H1 (cell line): ENCODE results near the gene MYOM1. TPM values are rescaled to one million over a fixed set of nuclear protein-coding genes. Genes with fewer than 3 reads are reported as not detected.

Source experiments
- CTCF ChIA-PET: fragments of 300-600 bp; sonication (Branson Sonifier 250); formaldehyde crosslinking; loops from one replicate; lab custom pipeline; 2021; ENCODE audit not compliant: partially characterized antibody; lab: Charles Lee
- POLR2A ChIA-PET: fragments of 300-600 bp; sonication (Branson Sonifier 250); formaldehyde crosslinking; loops from one replicate; lab custom pipeline; 2021; ENCODE audit warnings: inconsistent platforms; ENCODE audit not compliant: partially characterized antibody; lab: Charles Lee
- DNase-seq, 2 experiments: peaks; one replicate each; pipeline versions ENCODE4 v3.0.0 to v3.0.0-alpha.2; 2010 to 2022; ENCODE audit warnings: low spot score in 2 of 2, low read depth in 1 of 2, mixed read lengths in 1 of 2
- FAIRE-seq: peaks from 2 replicates; lab custom pipeline; 2011; peaks lifted over from hg19 to GRCh38; lab: Jason Lieb, UNC
- H2AFZ ChIP-seq: 2 replicates; pipeline ENCODE4 v1.8.1; 2012; ENCODE audit warnings: low read length, inconsistent platforms
- H2AK5ac ChIP-seq: 2 replicates; pipeline ENCODE4 v1.6.1; 2013; ENCODE audit warnings: low read depth, low read length
- H2BK120ac ChIP-seq: replicated peaks from 2 replicates; pipeline ENCODE3; 2013; ENCODE audit warnings: low read depth, low read length, inconsistent platforms
- H2BK12ac ChIP-seq: 2 replicates; pipeline ENCODE4 v1.6.1; 2013; ENCODE audit warnings: low read depth, low read length
- H2BK15ac ChIP-seq: 2 replicates; pipeline ENCODE4 v1.6.1; 2013; ENCODE audit warnings: low read length
- H2BK20ac ChIP-seq: 2 replicates; pipeline ENCODE4 v1.6.1; 2013; ENCODE audit warnings: low read length
- H2BK5ac ChIP-seq: 2 replicates; pipeline ENCODE4 v1.6.1; 2013; ENCODE audit warnings: low read depth, low read length
- H3K14ac ChIP-seq: 2 replicates; pipeline ENCODE4 v1.6.1; 2013; ENCODE audit warnings: inconsistent platforms; ENCODE audit not compliant: insufficient read length
- H3K18ac ChIP-seq: 2 replicates; pipeline ENCODE4 v1.6.1; 2013; ENCODE audit warnings: low read length; ENCODE audit errors: extremely low read depth
- H3K23ac ChIP-seq: 2 replicates; pipeline ENCODE4 v1.6.1; 2013; ENCODE audit warnings: inconsistent platforms; ENCODE audit not compliant: insufficient read length
- H3K23me2 ChIP-seq: 2 replicates; pipeline ENCODE4 v1.6.1; 2013; ENCODE audit warnings: low read depth, low read length
- H3K27ac ChIP-seq: 2 replicates; pipeline ENCODE4 v1.6.1; 2011; ENCODE audit warnings: low read depth, low read length, inconsistent platforms
- H3K27me3 ChIP-seq, 4 experiments: replicated peaks in 1 of 4; 1 replicate in 1 of 4; 2 replicates in 3 of 4; pipeline versions ENCODE4 v1.6.1 to v1.8.1; 2011 to 2013; ENCODE audit warnings: low read length in 3 of 4, mild to moderate bottlenecking in 3 of 4, inconsistent platforms in 2 of 4, mixed read lengths in 2 of 4, moderate library complexity in 1 of 4; ENCODE audit not compliant: control insufficient read depth in 3 of 4, insufficient read depth in 3 of 4; ENCODE audit errors: extremely low read depth in 1 of 4
- H3K36me3 ChIP-seq, 4 experiments: 2 replicates each; pipeline versions ENCODE4 v1.6.1 to v1.8.1; 2011 to 2013; ENCODE audit warnings: mild to moderate bottlenecking in 4 of 4, low read length in 3 of 4, moderate library complexity in 2 of 4, control low read depth in 1 of 4, inconsistent platforms in 1 of 4; ENCODE audit not compliant: insufficient read depth in 4 of 4, control insufficient read depth in 2 of 4
- H3K4ac ChIP-seq: replicated peaks from 2 replicates; pipeline ENCODE3; 2013; ENCODE audit warnings: low read length, low read depth, mixed read lengths, inconsistent platforms; ENCODE audit not compliant: insufficient read length
- H3K4me1 ChIP-seq, 4 experiments: replicated peaks in 1 of 4; 1 replicate in 1 of 4; 2 replicates in 3 of 4; pipeline versions ENCODE4 v1.6.1 to v1.8.1; 2011 to 2013; ENCODE audit warnings: low read length in 3 of 4, inconsistent platforms in 2 of 4, mixed read lengths in 1 of 4; ENCODE audit not compliant: insufficient read depth in 4 of 4, control insufficient read depth in 3 of 4
- H3K4me2 ChIP-seq, 2 experiments: 2 replicates each; pipeline versions ENCODE4 v1.6.1 to v1.8.1; 2011 to 2013; ENCODE audit warnings: low read depth in 2 of 2, low read length in 2 of 2, control low read depth in 1 of 2, inconsistent platforms in 1 of 2, mild to moderate bottlenecking in 1 of 2; ENCODE audit not compliant: insufficient read depth in 1 of 2
- H3K4me3 ChIP-seq, 4 experiments: fragments of 200-600, 300-600 bp in 1 of 4; sonication (generic), shearing (Covaris generic), sonication (Bioruptor Twin) in 1 of 4; 2 replicates each; pipeline versions ENCODE4 v1.5.1 to v1.8.1; 2011 to 2016; ENCODE audit warnings: low read length in 4 of 4, low read depth in 3 of 4, control low read depth in 2 of 4, inconsistent platforms in 2 of 4, mild to moderate bottlenecking in 2 of 4, mixed read lengths in 1 of 4, moderate library complexity in 1 of 4; ENCODE audit not compliant: insufficient read depth in 2 of 4; ENCODE audit errors: extremely low read depth in 1 of 4
- H3K56ac ChIP-seq: replicated peaks from 2 replicates; pipeline ENCODE3; 2013; ENCODE audit warnings: low read depth, mild to moderate bottlenecking, mixed read lengths, low read length, inconsistent platforms; ENCODE audit not compliant: insufficient read length
- H3K79me1 ChIP-seq: 2 replicates; pipeline ENCODE4 v1.6.1; 2013; ENCODE audit warnings: low read depth, low read length, control low read depth
- H3K79me2 ChIP-seq, 2 experiments: 2 replicates each; pipeline versions ENCODE4 v1.6.1 to v1.8.1; 2012 to 2013; ENCODE audit warnings: low read length in 2 of 2, mild to moderate bottlenecking in 2 of 2, inconsistent platforms in 1 of 2; ENCODE audit not compliant: insufficient read depth in 2 of 2, control insufficient read depth in 1 of 2
- H3K9ac ChIP-seq, 4 experiments: replicated peaks in 1 of 4; 1 replicate in 1 of 4; 2 replicates in 3 of 4; pipeline versions ENCODE4 v1.6.1 to v1.8.1; 2011 to 2013; ENCODE audit warnings: low read depth in 3 of 4, low read length in 3 of 4, control low read depth in 2 of 4, mild to moderate bottlenecking in 2 of 4, moderate library complexity in 2 of 4, inconsistent platforms in 1 of 4; ENCODE audit errors: extremely low read depth in 1 of 4
- H3K9me3 ChIP-seq, 2 experiments: 2 replicates each; pipeline versions ENCODE4 v1.6.1 to v1.8.1; 2012 to 2013; ENCODE audit warnings: mild to moderate bottlenecking in 2 of 2, moderate library complexity in 2 of 2, control low read depth in 1 of 2, inconsistent platforms in 1 of 2, low read depth in 1 of 2, low read length in 1 of 2, mixed read lengths in 1 of 2; ENCODE audit not compliant: insufficient read depth in 2 of 2
- H4K20me1 ChIP-seq, 2 experiments: replicated peaks in 1 of 2; 2 replicates each; pipeline versions ENCODE3 to v1.8.1; 2011 to 2013; ENCODE audit warnings: inconsistent platforms in 2 of 2, low read length in 2 of 2, mild to moderate bottlenecking in 1 of 2; ENCODE audit not compliant: insufficient read depth in 2 of 2, control insufficient read depth in 1 of 2
- H4K5ac ChIP-seq: 2 replicates; pipeline ENCODE4 v1.6.1; 2013; ENCODE audit warnings: low read length, low read depth, mixed read lengths, inconsistent platforms; ENCODE audit not compliant: insufficient read length
- H4K8ac ChIP-seq: 2 replicates; pipeline ENCODE4 v1.8.0; 2013; ENCODE audit warnings: mild to moderate bottlenecking, moderate library complexity, low read length, inconsistent platforms; ENCODE audit not compliant: insufficient read depth; ENCODE audit errors: extremely low read depth
- H4K91ac ChIP-seq: replicated peaks from 2 replicates; pipeline ENCODE3; 2013; ENCODE audit warnings: low read length, mixed read lengths, inconsistent platforms; ENCODE audit not compliant: insufficient read length
- CBX8 ChIP-seq: fragments of 300-800, 300-1000 bp; sonication (generic); IDR thresholded peaks from 2 replicates; pipeline ENCODE4 v1.7.1; 2016; ENCODE audit warnings: low read depth, low read length, borderline replicate concordance
- EGR1 ChIP-seq: IDR thresholded peaks from 2 replicates; pipeline ENCODE4 v1.6.1; 2011; ENCODE audit warnings: low read depth, low read length, borderline replicate concordance
- FOSL1 ChIP-seq: IDR thresholded peaks from 2 replicates; pipeline ENCODE4 v1.6.1; 2011; ENCODE audit warnings: mild to moderate bottlenecking, low read depth, low read length, moderate library complexity; ENCODE audit not compliant: insufficient read depth
- KDM1A ChIP-seq: fragments of 200-600, 300-600 bp; sonication (generic); IDR thresholded peaks from 2 replicates; pipeline ENCODE4 v1.7.1; 2016; ENCODE audit warnings: mild to moderate bottlenecking, low read length, borderline replicate concordance
- MAFK ChIP-seq: IDR thresholded peaks from 2 replicates; pipeline ENCODE4 v1.6.1; 2012; ENCODE audit warnings: low read depth, mild to moderate bottlenecking, improper control_type of control experiment, low read length
- NRF1 ChIP-seq: IDR thresholded peaks from 2 replicates; pipeline ENCODE4 v1.6.1; 2011; ENCODE audit warnings: mild to moderate bottlenecking, low read depth, low read length, improper control_type of control experiment
- SAP30 ChIP-seq: fragments of 300-600 bp; sonication (generic); IDR thresholded peaks from 2 replicates; pipeline ENCODE4 v1.7.1; 2012; ENCODE audit warnings: low read length, moderate library complexity, mild to moderate bottlenecking, inconsistent platforms; ENCODE audit not compliant: insufficient read depth, insufficient replicate concordance
- SP4 ChIP-seq: IDR thresholded peaks from 2 replicates; pipeline ENCODE4 v1.6.1; 2012; ENCODE audit warnings: low read length, inconsistent platforms
- SRF ChIP-seq: IDR thresholded peaks from 2 replicates; pipeline ENCODE4 v1.6.1; 2011; ENCODE audit warnings: mild to moderate bottlenecking, low read depth, low read length, moderate library complexity
- TBP ChIP-seq: IDR thresholded peaks from 2 replicates; pipeline ENCODE4 v1.6.1; 2011; ENCODE audit warnings: low read depth, low read length, improper control_type of control experiment
- WGBS, 2 experiments: shearing (Covaris generic) in 1 of 2; methylation state at CpG; one replicate each; pipeline versions ENCODE4 v1.1.6 to v1.1.7; 2013 to 2015; ENCODE audit warnings: low lambda C conversion rate in 2 of 2, mixed read lengths in 2 of 2, inconsistent platforms in 1 of 2, low coverage in 1 of 2, missing lambda C conversion rate in 1 of 2; ENCODE audit not compliant: insufficient replicate concordance in 2 of 2, insufficient coverage in 1 of 2, insufficient read length in 1 of 2; ENCODE audit errors: extremely low coverage in 1 of 2, missing lambda C conversion rate in 1 of 2; 5-methylcytosine and 5-hydroxymethylcytosine counted together
- polyA plus RNA-seq, 7 experiments: library from polyadenylated mRNA; depleted of rRNA in 3 of 7; stranded (reverse) in 5 of 7; unstranded in 2 of 7; fragments of >200 nt in 5 of 7; fragments of 200-250 nt in 2 of 7; gene quantifications; 1 replicate in 5 of 7; 2 replicates in 1 of 7; 4 replicates in 1 of 7; pipeline versions ENCODE4 v1.2.1 to v1.2.3, GENCODE V29; 2011 to 2013; ENCODE audit warnings: missing spikeins in 2 of 7, mixed read lengths in 2 of 7
- total RNA-seq: library from RNA; stranded (reverse); fragmentation: NEBNext Ultra II Directional; extraction: Animal tissue kit (Norgen Biotek cat#: 25700); gene quantifications from 2 replicates; pipeline ENCODE4 v1.2.1, GENCODE V29; 2021
- TF ChIP-seq, protein P1 (sequence below): IDR thresholded peaks from 2 replicates; pipeline ENCODE4 v1.6.1; 2012; ENCODE audit warnings: low read length, inconsistent platforms

MYOM1 gene
- total and polyA plus RNA-seq, 2 of the 8 experiments (the other 6 are each of a cell fraction or from before 2014, with no cell fraction given), result 0.06 to 0.32 TPM

DNA sequence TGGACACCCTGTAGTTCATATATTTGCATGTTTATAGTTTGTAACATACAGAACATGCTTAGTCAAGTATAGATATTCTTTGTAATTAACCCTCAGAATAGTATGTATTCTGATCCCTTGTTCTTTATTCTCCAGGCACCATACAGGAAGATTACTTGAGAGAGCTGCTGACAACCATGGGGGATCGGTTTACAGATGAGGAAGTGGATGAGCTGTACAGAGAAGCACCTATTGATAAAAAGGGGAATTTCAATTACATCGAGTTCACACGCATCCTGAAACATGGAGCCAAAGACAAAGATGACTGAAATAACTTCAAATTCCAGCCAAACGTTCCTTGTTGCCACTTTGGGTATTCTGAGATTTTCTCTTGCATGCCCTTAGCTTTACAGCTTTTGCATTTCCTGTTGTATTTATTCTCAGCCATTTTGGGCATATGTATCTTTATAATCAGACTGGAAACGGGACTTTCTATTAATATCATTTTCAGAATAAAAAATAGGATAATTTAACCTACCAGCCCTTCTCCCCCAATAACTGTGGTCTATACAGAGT lies 35.9 kb upstream of the MYOM1 start:
- ChIA-PET CTCF (interaction anchor here (1.2 kb wide), 1 partner anchor 9 kb away, joined by 3 read pairs; no protein-coding TSS in a partner anchor), POLR2A (interaction anchor here (0.7 to 2.2 kb wide), 2 partner anchors 8 to 1404 kb away, joined by 3 to 11 read pairs; partner anchors contain the start of gene MYL12A)
- no peak overlapping the region for H3K4me3 ChIP-seq
- no peak overlapping the region for H2AK5ac ChIP-seq
- H4K5ac ChIP-seq, result no peak overlapping the region
- no peak overlapping the region for H2AFZ ChIP-seq
- H4K8ac ChIP-seq, result no peak overlapping the region
- 92% methylated on average over 5 of the region's 5 CpGs; no CpG with 5 or more reads in 1 of the 2 experiments for WGBS, 2 experiments
- no peak overlapping the region for H2BK5ac ChIP-seq
- H2BK15ac ChIP-seq, result no peak overlapping the region
- no peak overlapping the region for H3K23ac ChIP-seq
- H3K36me3 ChIP-seq, result peaks cover 12 to 57% (median 41%) of the 10 kb centered on the region in 4 experiments
- peaks cover 0 to 4% (median 1%) of the 10 kb centered on the region in 4 experiments; a peak in 2 of 7 replicates for H3K4me1 ChIP-seq
- H4K91ac ChIP-seq, result no peak overlapping the region
- H3K18ac ChIP-seq, result no peak overlapping the region
- no peak overlapping the region for H3K9ac ChIP-seq
- H3K79me1 ChIP-seq, result no peaks in the 10 kb centered on the region
- no peak for DNase-seq
- H3K56ac ChIP-seq, result no peak overlapping the region
- H3K14ac ChIP-seq, result no peak overlapping the region
- H3K23me2 ChIP-seq, result peaks cover under 1% of the 10 kb centered on the region; the same call in 1 of the 2 replicates
- H3K4me2 ChIP-seq, result no peak overlapping the region
- no peak overlapping the region for H2BK20ac ChIP-seq
- peak; percentile 58 for FAIRE-seq
- H3K4ac ChIP-seq, result no peak overlapping the region
- no peak overlapping the region for H2BK120ac ChIP-seq
- peaks cover 0 to 25% of the 10 kb centered on the region in 2 experiments; a peak in 3 of 4 replicates for H3K79me2 ChIP-seq
- H4K20me1 ChIP-seq, result peaks cover 0 to 4% of the 10 kb centered on the region in 2 experiments
- no peaks in the 10 kb centered on the region for H3K27me3 ChIP-seq
- H2BK12ac ChIP-seq, result no peak overlapping the region
- H3K9me3 ChIP-seq, result no peaks in the 10 kb centered on the region
- no peak overlapping the region for H3K27ac ChIP-seq
- TF ChIP-seq SRF (no peak), NRF1 (no peak), SAP30 (no peak), CBX8 (no peak), FOSL1 (no peak), EGR1 (no peak), TBP (no peak), MAFK (no peak), SP4 (no peak), KDM1A (no peak)
- TF ChIP-seq, protein P1, sequence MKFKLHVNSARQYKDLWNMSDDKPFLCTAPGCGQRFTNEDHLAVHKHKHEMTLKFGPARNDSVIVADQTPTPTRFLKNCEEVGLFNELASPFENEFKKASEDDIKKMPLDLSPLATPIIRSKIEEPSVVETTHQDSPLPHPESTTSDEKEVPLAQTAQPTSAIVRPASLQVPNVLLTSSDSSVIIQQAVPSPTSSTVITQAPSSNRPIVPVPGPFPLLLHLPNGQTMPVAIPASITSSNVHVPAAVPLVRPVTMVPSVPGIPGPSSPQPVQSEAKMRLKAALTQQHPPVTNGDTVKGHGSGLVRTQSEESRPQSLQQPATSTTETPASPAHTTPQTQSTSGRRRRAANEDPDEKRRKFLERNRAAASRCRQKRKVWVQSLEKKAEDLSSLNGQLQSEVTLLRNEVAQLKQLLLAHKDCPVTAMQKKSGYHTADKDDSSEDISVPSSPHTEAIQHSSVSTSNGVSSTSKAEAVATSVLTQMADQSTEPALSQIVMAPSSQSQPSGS, result no peak
